Fibroblast of pulmonary artery (primary cell): ENCODE measurements around the gene FOXK2.
A peak's percentile ranks its signal among the peaks of the same experiment; 100 is the strongest.

Experiments
- DNase-seq: peaks from one replicate; pipeline ENCODE4 v3.0.0-alpha.2; 2010; ENCODE audit warnings: low read depth
- H3K4me3 ChIP-seq: replicated peaks from 2 replicates; pipeline ENCODE4 v1.5.1; 2011; ENCODE audit warnings: low read depth, mild to moderate bottlenecking, control low read depth, low read length, moderate library complexity
- TF ChIP-seq, protein P1 (sequence below): IDR thresholded peaks from 2 replicates; pipeline ENCODE4 v1.5.1; 2011; ENCODE audit warnings: mild to moderate bottlenecking, control low read depth, low read length, inconsistent platforms; ENCODE audit errors: missing control alignments

Gene FOXK2

DNA sequence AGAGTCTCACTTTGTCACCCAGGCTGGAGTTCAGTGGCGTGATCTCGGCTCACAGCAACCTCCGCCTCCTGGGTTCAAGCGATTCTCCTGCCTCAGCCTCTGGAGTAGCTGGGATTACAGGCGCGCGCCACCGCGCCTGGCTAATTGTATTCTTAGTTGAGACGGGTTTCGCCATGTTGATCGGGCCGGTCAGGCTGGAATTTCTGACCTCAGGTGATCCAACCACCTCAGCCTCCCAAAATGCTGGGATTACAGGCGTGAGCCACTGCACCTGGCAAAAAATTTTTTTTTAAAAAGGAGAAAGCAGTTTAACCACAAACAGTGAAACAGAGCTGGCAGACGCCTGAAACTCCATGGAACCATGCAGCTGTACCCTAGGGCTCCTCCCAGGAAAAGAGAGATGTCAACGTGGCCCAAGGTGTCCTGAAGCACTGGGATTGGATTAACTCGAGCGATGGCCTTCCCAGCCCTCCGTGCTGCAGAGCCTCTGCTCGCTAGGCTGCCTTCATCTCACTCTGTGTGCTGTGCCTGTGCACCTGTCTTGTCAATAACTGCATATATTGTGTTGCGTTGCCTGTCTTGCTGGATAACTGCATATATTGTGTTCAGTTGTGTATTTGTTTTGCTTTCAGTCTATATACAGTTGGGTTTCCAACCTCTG lies 29.6 kb upstream of the FOXK2 start:
- TF ChIP-seq, protein P1, sequence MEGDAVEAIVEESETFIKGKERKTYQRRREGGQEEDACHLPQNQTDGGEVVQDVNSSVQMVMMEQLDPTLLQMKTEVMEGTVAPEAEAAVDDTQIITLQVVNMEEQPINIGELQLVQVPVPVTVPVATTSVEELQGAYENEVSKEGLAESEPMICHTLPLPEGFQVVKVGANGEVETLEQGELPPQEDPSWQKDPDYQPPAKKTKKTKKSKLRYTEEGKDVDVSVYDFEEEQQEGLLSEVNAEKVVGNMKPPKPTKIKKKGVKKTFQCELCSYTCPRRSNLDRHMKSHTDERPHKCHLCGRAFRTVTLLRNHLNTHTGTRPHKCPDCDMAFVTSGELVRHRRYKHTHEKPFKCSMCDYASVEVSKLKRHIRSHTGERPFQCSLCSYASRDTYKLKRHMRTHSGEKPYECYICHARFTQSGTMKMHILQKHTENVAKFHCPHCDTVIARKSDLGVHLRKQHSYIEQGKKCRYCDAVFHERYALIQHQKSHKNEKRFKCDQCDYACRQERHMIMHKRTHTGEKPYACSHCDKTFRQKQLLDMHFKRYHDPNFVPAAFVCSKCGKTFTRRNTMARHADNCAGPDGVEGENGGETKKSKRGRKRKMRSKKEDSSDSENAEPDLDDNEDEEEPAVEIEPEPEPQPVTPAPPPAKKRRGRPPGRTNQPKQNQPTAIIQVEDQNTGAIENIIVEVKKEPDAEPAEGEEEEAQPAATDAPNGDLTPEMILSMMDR: no peak
- no peak overlapping the region for H3K4me3 ChIP-seq
- DNase-seq: no peak

DNA sequence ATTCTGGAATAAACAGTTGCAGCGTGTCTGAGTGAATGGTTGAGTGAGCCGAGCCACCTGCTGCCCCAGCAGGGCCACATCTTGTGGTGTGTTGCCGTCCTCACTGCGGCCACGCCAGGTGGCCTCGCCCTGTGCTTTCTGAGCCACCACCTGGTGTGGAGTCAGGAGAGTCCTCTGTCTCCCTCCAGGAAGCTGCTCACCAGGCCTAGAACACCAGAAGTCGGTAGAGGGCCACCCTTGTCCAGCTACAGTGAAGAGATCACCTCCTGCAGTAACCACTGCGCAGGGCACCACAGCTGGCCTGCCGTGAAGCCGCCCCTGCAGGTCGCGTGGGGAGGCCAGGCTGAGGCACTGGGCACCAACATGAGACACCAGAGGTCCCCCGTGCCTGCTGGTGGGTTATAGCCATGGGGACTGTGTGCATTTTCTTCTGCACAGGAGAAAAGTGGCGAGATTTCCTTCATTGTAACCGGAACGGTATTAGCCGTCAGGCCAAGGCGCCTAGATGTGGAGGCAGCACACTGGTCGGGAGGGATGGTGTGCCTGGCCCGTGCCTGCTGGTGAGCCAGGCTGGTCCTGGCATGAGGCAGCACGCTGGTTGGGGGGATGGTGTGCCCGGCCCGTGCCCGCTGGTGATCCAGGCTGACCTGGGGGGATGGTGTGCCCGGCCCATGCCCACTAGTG lies 28.9 kb upstream of the FOXK2 start:
- H3K4me3 ChIP-seq: no peak overlapping the region
- DNase-seq: no peak
- TF ChIP-seq, protein P1: no peak

DNA sequence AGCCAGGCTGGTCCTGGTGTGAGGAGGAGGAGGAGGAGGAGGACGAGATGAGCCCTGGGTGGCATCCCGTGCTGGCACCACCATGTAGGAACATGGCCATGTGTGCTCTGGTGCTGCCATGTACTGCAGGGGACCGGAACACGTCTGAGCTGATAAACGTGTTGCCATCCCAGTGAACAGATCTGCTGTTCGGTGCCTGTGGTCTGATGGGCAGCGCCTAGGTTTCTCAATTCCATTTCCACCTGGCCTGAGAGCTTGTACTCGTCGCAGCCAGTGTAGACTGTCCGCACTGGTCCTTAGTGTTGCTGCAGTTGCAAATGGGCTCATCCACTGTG lies 28.4 kb upstream of the FOXK2 start:
- DNase-seq: no peak
- TF ChIP-seq, protein P1: no peak
- H3K4me3 ChIP-seq: no peak overlapping the region

DNA sequence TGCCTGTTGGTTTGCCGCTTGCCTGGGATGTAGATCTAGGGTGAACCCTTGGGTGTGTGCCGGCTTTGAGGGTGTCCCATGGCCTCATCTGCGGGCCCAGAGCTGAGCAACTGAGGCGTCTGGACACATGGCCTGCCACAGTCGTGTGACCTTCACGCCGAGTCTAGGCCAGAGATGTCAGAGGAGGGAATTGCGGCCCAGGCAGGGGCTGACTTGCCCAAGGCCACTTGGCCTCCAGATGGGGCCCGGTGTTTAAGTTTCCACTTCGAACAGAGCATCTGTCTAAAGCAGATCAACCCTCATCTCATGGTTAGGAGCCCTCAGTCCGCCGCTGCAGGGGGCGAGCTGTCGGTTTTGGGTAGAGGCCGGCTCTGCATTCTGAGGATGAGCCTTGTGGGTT lies 28.0 kb upstream of the FOXK2 start:
- no peak for DNase-seq
- no peak overlapping the region for H3K4me3 ChIP-seq
- TF ChIP-seq, protein P1: no peak

DNA sequence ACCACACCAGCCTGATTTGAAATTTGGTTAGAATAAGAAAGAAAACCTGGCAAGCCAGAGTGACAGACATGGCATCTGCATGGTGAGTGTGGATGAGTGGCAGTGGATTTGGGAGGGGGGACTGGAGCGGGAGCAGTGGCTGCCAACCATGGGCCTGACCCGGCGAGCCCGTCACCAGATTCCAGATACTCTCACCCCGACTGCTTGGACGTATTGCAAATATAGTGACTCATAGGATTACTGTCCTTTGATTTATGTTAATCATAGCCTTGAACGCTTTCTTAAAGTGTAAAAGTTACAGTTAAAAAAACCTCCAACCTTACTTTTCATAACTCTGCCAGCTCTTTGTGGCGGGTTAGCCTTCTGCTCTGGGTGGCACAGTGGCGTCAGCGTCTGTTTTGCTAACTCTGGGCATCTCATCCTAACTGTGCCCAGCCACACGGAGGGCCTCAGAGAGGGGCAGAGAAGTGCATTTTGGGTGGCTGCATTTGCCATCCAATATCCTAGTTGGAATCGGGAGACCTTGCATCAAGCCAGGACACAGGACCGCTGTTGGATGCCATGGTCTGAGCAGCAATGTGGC lies 26.8 kb upstream of the FOXK2 start:
- peak; percentile 34 for DNase-seq
- TF ChIP-seq, protein P1: no peak
- H3K4me3 ChIP-seq: no peak overlapping the region

DNA sequence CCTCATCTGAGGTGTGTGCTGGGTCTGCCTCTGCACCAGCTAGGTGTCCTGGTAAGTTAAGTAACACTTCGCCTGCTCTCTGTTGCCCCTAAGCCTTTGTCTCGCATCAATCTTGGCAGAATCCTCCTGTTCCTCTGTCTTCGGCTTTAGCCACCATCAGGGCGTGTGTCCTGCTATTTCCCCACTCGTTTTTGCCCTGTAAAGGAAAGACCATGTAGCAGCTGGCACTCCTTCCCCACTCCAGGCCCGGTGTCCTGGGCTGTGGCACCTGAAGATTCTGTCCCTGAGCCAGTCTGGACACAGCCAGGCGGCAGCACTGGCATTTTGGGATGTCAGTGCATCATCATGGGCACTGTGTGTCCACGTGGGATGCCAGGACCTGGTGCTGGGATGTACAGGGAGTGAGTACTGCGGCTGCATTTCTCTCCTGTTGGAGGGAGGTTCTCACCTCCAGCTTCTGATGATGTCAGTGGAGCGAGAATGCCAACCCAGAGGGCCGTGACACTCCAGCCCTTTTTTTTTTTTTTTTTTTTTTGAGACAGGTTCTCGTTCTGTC lies 26.2 kb upstream of the FOXK2 start:
- TF ChIP-seq, protein P1: no peak
- DNase-seq: no peak
- H3K4me3 ChIP-seq: no peak overlapping the region
